ENCODE results near the gene TEX13C.

Gene TEX13C

GRCh38 chrX:125322431-125322830, 2.8 kb downstream of the TEX13C start:
- H3K4me2 ChIP-seq (ENCODE audit: low read length): no peak overlapping the region
- H3K4ac ChIP-seq (ENCODE audit: low read depth, low read length): no peak overlapping the region
- no peaks in the 10 kb centered on the region for H3K36me3 ChIP-seq (ENCODE audit: control insufficient read depth in 1 of 2, insufficient read depth in 2 of 2, low read length in 2 of 2)
- H3K23ac ChIP-seq (ENCODE audit: low read length): no peak overlapping the region
- H4K91ac ChIP-seq (ENCODE audit: low read depth, low read length): no peak overlapping the region
- H3K4me3 ChIP-seq (ENCODE audit: low read depth, low read length): no peak overlapping the region
- no peak overlapping the region for H2BK120ac ChIP-seq (ENCODE audit: insufficient read depth, low read length, poor library complexity)
- no peak overlapping the region for H2BK12ac ChIP-seq (ENCODE audit: low read length)
- H3K4me1 ChIP-seq (ENCODE audit: control insufficient read depth in 1 of 2, insufficient read depth in 2 of 2, low read length in 2 of 2): no peaks in the 10 kb centered on the region
- no peak overlapping the region for H3K14ac ChIP-seq (ENCODE audit: low read length)
- H2BK5ac ChIP-seq (ENCODE audit: low read depth, low read length, poor library complexity): no peak overlapping the region
- no peaks in the 10 kb centered on the region for H3K79me2 ChIP-seq (ENCODE audit: control insufficient read depth, insufficient read depth, low read length, poor library complexity)
- no CpG with 5 or more reads among the region's 2 CpGs for WGBS (ENCODE audit: extremely low coverage, insufficient coverage, insufficient read length)
- H4K8ac ChIP-seq (ENCODE audit: low read depth, low read length): no peak overlapping the region
- no peak overlapping the region for H3K9ac ChIP-seq (ENCODE audit: low read length)
- no peak overlapping the region for H2AK5ac ChIP-seq (ENCODE audit: low read length)
- H3K79me1 ChIP-seq (ENCODE audit: low read length): no peaks in the 10 kb centered on the region
- H2AFZ ChIP-seq (ENCODE audit: insufficient read depth, low read length, poor library complexity): no peak overlapping the region
- H3K27ac ChIP-seq (ENCODE audit: low read depth, low read length): no peak overlapping the region
- H3K9me3 ChIP-seq (ENCODE audit: insufficient read depth, low read depth, low read length): peaks cover 2% of the 10 kb centered on the region
- H3K27me3 ChIP-seq (ENCODE audit: insufficient read depth, low read length): no peaks in the 10 kb centered on the region
- no peak for DNase-seq
- H3K18ac ChIP-seq (ENCODE audit: low read length): no peak overlapping the region
- no peak overlapping the region for H4K12ac ChIP-seq (ENCODE audit: low read depth, low read length)

- no peak overlapping the region for H3K4ac ChIP-seq (ENCODE audit: low read depth, low read length)
- H4K8ac ChIP-seq (ENCODE audit: low read depth, low read length): no peak overlapping the region
- no peak overlapping the region for H3K4me2 ChIP-seq (ENCODE audit: low read length)
- no peak overlapping the region for H3K18ac ChIP-seq (ENCODE audit: low read length)
- no peak overlapping the region for H3K9ac ChIP-seq (ENCODE audit: low read length)
- no peak overlapping the region for H4K91ac ChIP-seq (ENCODE audit: low read depth, low read length)
- WGBS (ENCODE audit: extremely low coverage, insufficient coverage, insufficient read length): no CpG with 5 or more reads among the region's 3 CpGs
- DNase-seq: no peak
- no peak overlapping the region for H3K23ac ChIP-seq (ENCODE audit: low read length)
- no peak overlapping the region for H3K14ac ChIP-seq (ENCODE audit: low read length)
- H2BK5ac ChIP-seq (ENCODE audit: low read depth, low read length, poor library complexity): no peak overlapping the region
- no peak overlapping the region for H3K4me3 ChIP-seq (ENCODE audit: low read depth, low read length)
- H3K27me3 ChIP-seq (ENCODE audit: insufficient read depth, low read length): no peaks in the 10 kb centered on the region
- H3K4me1 ChIP-seq (ENCODE audit: control insufficient read depth in 1 of 2, insufficient read depth in 2 of 2, low read length in 2 of 2): no peaks in the 10 kb centered on the region
- H2BK12ac ChIP-seq (ENCODE audit: low read length): no peak overlapping the region
- H3K9me3 ChIP-seq (ENCODE audit: insufficient read depth, low read depth, low read length): no peaks in the 10 kb centered on the region
- no peaks in the 10 kb centered on the region for H3K79me2 ChIP-seq (ENCODE audit: control insufficient read depth, insufficient read depth, low read length, poor library complexity)
- H2BK120ac ChIP-seq (ENCODE audit: insufficient read depth, low read length, poor library complexity): no peak overlapping the region
- no peak overlapping the region for H2AFZ ChIP-seq (ENCODE audit: insufficient read depth, low read length, poor library complexity)
- no peak overlapping the region for H3K27ac ChIP-seq (ENCODE audit: low read depth, low read length)
- no peak overlapping the region for H4K12ac ChIP-seq (ENCODE audit: low read depth, low read length)
- H3K79me1 ChIP-seq (ENCODE audit: low read length): no peaks in the 10 kb centered on the region
- no peaks in the 10 kb centered on the region for H3K36me3 ChIP-seq (ENCODE audit: control insufficient read depth in 1 of 2, insufficient read depth in 2 of 2, low read length in 2 of 2)
- no peak overlapping the region for H2AK5ac ChIP-seq (ENCODE audit: low read length)
Observed at GRCh38 chrX:125326599-125326998, 6.9 kb downstream of the TEX13C start.

- Histone ChIP-seq H3K18ac (ENCODE audit: low read length) (no peak overlapping the region), H2BK5ac (ENCODE audit: low read depth, low read length, poor library complexity) (no peak overlapping the region), H3K36me3 (ENCODE audit: control insufficient read depth in 1 of 2, insufficient read depth in 2 of 2, low read length in 2 of 2) (no peaks in the 10 kb centered on the region), H4K8ac (ENCODE audit: low read depth, low read length) (no peak overlapping the region), H3K4me3 (ENCODE audit: low read depth, low read length) (no peak overlapping the region), H3K27ac (ENCODE audit: low read depth, low read length) (no peak overlapping the region), H3K4ac (ENCODE audit: low read depth, low read length) (no peak overlapping the region), H2AFZ (ENCODE audit: insufficient read depth, low read length, poor library complexity) (no peak overlapping the region), H4K12ac (ENCODE audit: low read depth, low read length) (no peak overlapping the region), H3K9ac (ENCODE audit: low read length) (no peak overlapping the region), H3K9me3 (ENCODE audit: insufficient read depth, low read depth, low read length) (no peaks in the 10 kb centered on the region), H3K79me2 (ENCODE audit: control insufficient read depth, insufficient read depth, low read length, poor library complexity) (no peaks in the 10 kb centered on the region), H2AK5ac (ENCODE audit: low read length) (no peak overlapping the region), H2BK12ac (ENCODE audit: low read length) (no peak overlapping the region), H4K91ac (ENCODE audit: low read depth, low read length) (no peak overlapping the region), H3K79me1 (ENCODE audit: low read length) (no peaks in the 10 kb centered on the region), H3K23ac (ENCODE audit: low read length) (no peak overlapping the region), H3K4me1 (ENCODE audit: control insufficient read depth in 1 of 2, insufficient read depth in 2 of 2, low read length in 2 of 2) (no peaks in the 10 kb centered on the region), H3K14ac (ENCODE audit: low read length) (no peak overlapping the region), H2BK120ac (ENCODE audit: insufficient read depth, low read length, poor library complexity) (no peak overlapping the region), H3K4me2 (ENCODE audit: low read length) (no peak overlapping the region), H3K27me3 (ENCODE audit: insufficient read depth, low read length) (no peaks in the 10 kb centered on the region)
- WGBS (ENCODE audit: extremely low coverage, insufficient coverage, insufficient read length): no CpG with 5 or more reads among the region's 12 CpGs
- DNase-seq: no peak
Observed at GRCh38 chrX:125327891-125328290, 8.2 kb downstream of the TEX13C start.

GRCh38 chrX:125333583-125333982, 13.9 kb downstream of the TEX13C start:
- H4K8ac ChIP-seq (ENCODE audit: low read depth, low read length): no peak overlapping the region
- H2AFZ ChIP-seq (ENCODE audit: insufficient read depth, low read length, poor library complexity): no peak overlapping the region
- H2BK5ac ChIP-seq (ENCODE audit: low read depth, low read length, poor library complexity): no peak overlapping the region
- H3K23ac ChIP-seq (ENCODE audit: low read length): no peak overlapping the region
- no peaks in the 10 kb centered on the region for H3K36me3 ChIP-seq (ENCODE audit: control insufficient read depth in 1 of 2, insufficient read depth in 2 of 2, low read length in 2 of 2)
- H3K4me2 ChIP-seq (ENCODE audit: low read length): no peak overlapping the region
- no peak overlapping the region for H3K18ac ChIP-seq (ENCODE audit: low read length)
- H2AK5ac ChIP-seq (ENCODE audit: low read length): no peak overlapping the region
- DNase-seq: no peak
- H3K4me3 ChIP-seq (ENCODE audit: low read depth, low read length): no peak overlapping the region
- H3K9me3 ChIP-seq (ENCODE audit: insufficient read depth, low read depth, low read length): no peaks in the 10 kb centered on the region
- H2BK12ac ChIP-seq (ENCODE audit: low read length): no peak overlapping the region
- no peaks in the 10 kb centered on the region for H3K4me1 ChIP-seq (ENCODE audit: control insufficient read depth in 1 of 2, insufficient read depth in 2 of 2, low read length in 2 of 2)
- H3K79me2 ChIP-seq (ENCODE audit: control insufficient read depth, insufficient read depth, low read length, poor library complexity): no peaks in the 10 kb centered on the region
- no peaks in the 10 kb centered on the region for H3K79me1 ChIP-seq (ENCODE audit: low read length)
- H3K27ac ChIP-seq (ENCODE audit: low read depth, low read length): no peak overlapping the region
- no peak overlapping the region for H4K12ac ChIP-seq (ENCODE audit: low read depth, low read length)
- no peaks in the 10 kb centered on the region for H3K27me3 ChIP-seq (ENCODE audit: insufficient read depth, low read length)
- no peak overlapping the region for H4K91ac ChIP-seq (ENCODE audit: low read depth, low read length)
- no peak overlapping the region for H3K9ac ChIP-seq (ENCODE audit: low read length)
- WGBS (ENCODE audit: extremely low coverage, insufficient coverage, insufficient read length): no CpG with 5 or more reads among the region's 2 CpGs
- no peak overlapping the region for H2BK120ac ChIP-seq (ENCODE audit: insufficient read depth, low read length, poor library complexity)
- no peak overlapping the region for H3K14ac ChIP-seq (ENCODE audit: low read length)
- no peak overlapping the region for H3K4ac ChIP-seq (ENCODE audit: low read depth, low read length)

Data from trophoblast cell (in vitro differentiated cells and primary cell).